Vagina (tissue), 2 donors: ENCODE results near the gene UPF1. TPM values are rescaled to one million over a fixed set of nuclear protein-coding genes. Genes with fewer than 3 reads are reported as not detected.

Source experiments
- DNase-seq, 2 donors: peaks; one replicate each; pipeline ENCODE4 v3.0.0-alpha.2; 2017; ENCODE audit errors: extremely low spot score in 2 of 2
- H3K27ac ChIP-seq: fragments of 200-600 bp; sonication (generic); one replicate; pipeline ENCODE4 v1.5.1; 2019
- H3K27me3 ChIP-seq: fragments of 200-600 bp; sonication (generic); one replicate; pipeline ENCODE4 v1.5.1; 2019
- H3K36me3 ChIP-seq, 2 donors: fragments of 200-600 bp; sonication (generic); one replicate each; pipeline ENCODE4 v1.5.1; 2017 to 2019
- H3K4me1 ChIP-seq: fragments of 200-600 bp; sonication (generic); one replicate; pipeline ENCODE4 v1.5.1; 2019
- H3K4me3 ChIP-seq, 2 donors: fragments of 200-600 bp; sonication (generic); 1 replicate in 1 of 2; 2 replicates in 1 of 2; pipeline ENCODE4 v1.5.1; 2016 to 2019
- H3K9me3 ChIP-seq: fragments of 200-600 bp; sonication (generic); one replicate; pipeline ENCODE4 v1.5.1; 2019
- POLR2A ChIP-seq, 2 donors: fragments of 450-650 bp; IDR thresholded peaks; one replicate each; pipeline ENCODE4 v1.6.1; 2017; ENCODE audit warnings: antibody characterized with exemption in 2 of 2, mild to moderate bottlenecking in 2 of 2, moderate library complexity in 2 of 2
- POLR2AphosphoS5 ChIP-seq, 2 donors: sonication (generic); formaldehyde crosslinking; IDR thresholded peaks; one replicate each; pipeline ENCODE4 v1.9.0; 2017; ENCODE audit warnings: antibody characterized with exemption in 2 of 2, mild to moderate bottlenecking in 2 of 2, low read depth in 1 of 2; ENCODE audit not compliant: insufficient read depth in 1 of 2
- intact Hi-C: fragments of 100-400 bp; cut with DNase I; formaldehyde crosslinking; loops from one replicate; pipeline ENCODE4 v1.15.1; 2023
- total RNA-seq: library from RNA; depleted of rRNA; stranded (reverse); fragments of >200 nt; gene quantifications from one replicate; pipeline ENCODE4 v1.2.3, GENCODE V29; 2016
- TF ChIP-seq, protein P1 (sequence below), 3 experiments: fragments of 450-650 bp in 2 of 3; fragments of 200-600 bp in 1 of 3; sonication (generic) in 1 of 3; IDR thresholded peaks; one replicate each; pipeline ENCODE4 v1.5.1; 2017 to 2019; ENCODE audit warnings: antibody characterized with exemption in 3 of 3, mild to moderate bottlenecking in 2 of 3, moderate library complexity in 2 of 3

Gene UPF1
- total RNA-seq, 1 donor from 2014 or later, result 77.8 TPM

DNA sequence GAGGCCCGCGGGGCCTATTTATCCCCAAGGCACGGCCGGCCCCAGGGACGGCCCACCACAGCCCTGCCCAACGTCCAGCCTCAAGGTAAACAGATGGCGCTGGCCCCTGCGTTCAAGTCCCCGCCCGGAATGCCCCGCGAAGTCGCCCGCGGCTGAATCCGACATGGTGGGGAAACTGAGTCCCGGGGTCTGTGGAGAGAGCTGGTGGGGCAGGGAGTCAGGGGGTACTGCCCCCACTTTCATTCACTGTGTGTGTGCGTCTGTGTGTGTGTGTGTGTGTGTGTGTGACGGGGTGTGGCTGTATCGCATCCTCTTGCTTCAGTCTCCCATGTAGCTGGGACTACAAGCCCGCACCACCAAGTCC lies 40.5 kb upstream of the UPF1 start:
- Histone ChIP-seq H3K36me3 (no peaks in the 10 kb centered on the region), H3K4me1 (peaks cover 47% of the 10 kb centered on the region), H3K4me3 (peak overlapping the region in 1 of 2 donors; percentile 25), H3K27ac (no peak overlapping the region), H3K27me3 (peaks cover 15% of the 10 kb centered on the region), H3K9me3 (no peaks in the 10 kb centered on the region)
- no peak for TF ChIP-seq POLR2AphosphoS5 (IDR thresholded peaks at IDR 0.05; ENCODE audit: insufficient read depth in 1 of 2, low read depth in 1 of 2)
- intact Hi-C loops, result no loop called here
- DNase-seq, result no peak

DNA sequence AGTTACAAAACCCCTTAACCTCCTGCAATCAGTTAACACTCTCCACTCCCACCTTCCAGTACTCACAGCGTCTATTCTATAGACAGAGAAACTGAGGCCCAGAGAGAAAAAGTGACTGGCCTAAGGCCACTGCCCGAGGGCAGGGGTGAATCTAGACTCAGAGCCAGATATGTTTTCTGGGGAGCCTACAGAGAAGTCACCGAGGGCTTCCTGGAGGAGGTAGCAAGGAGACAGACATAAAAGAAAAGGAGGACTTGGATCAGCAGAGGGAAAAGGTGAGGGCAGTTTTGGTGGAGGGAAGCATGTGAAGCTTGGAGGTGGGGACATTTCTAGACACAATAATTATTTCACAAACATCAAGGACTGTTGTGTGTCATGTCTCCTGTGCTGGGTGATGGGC lies 39.1 kb upstream of the UPF1 start:
- DNase-seq, result no peak
- no peak for TF ChIP-seq POLR2A (IDR thresholded peaks at IDR 0.05)
- TF ChIP-seq, protein P1, sequence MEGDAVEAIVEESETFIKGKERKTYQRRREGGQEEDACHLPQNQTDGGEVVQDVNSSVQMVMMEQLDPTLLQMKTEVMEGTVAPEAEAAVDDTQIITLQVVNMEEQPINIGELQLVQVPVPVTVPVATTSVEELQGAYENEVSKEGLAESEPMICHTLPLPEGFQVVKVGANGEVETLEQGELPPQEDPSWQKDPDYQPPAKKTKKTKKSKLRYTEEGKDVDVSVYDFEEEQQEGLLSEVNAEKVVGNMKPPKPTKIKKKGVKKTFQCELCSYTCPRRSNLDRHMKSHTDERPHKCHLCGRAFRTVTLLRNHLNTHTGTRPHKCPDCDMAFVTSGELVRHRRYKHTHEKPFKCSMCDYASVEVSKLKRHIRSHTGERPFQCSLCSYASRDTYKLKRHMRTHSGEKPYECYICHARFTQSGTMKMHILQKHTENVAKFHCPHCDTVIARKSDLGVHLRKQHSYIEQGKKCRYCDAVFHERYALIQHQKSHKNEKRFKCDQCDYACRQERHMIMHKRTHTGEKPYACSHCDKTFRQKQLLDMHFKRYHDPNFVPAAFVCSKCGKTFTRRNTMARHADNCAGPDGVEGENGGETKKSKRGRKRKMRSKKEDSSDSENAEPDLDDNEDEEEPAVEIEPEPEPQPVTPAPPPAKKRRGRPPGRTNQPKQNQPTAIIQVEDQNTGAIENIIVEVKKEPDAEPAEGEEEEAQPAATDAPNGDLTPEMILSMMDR (IDR thresholded peaks at IDR 0.05), result no peak
- TF ChIP-seq POLR2AphosphoS5 (IDR thresholded peaks at IDR 0.05; ENCODE audit: insufficient read depth in 1 of 2, low read depth in 1 of 2), result no peak
- peaks cover 15% of the 10 kb centered on the region for H3K27me3 ChIP-seq
- H3K9me3 ChIP-seq, result no peaks in the 10 kb centered on the region
- H3K36me3 ChIP-seq, result no peaks in the 10 kb centered on the region
- no peak overlapping the region for H3K27ac ChIP-seq
- H3K4me1 ChIP-seq, result peaks cover 44% of the 10 kb centered on the region
- intact Hi-C loops, result no loop called here
- no peak overlapping the region for H3K4me3 ChIP-seq

DNA sequence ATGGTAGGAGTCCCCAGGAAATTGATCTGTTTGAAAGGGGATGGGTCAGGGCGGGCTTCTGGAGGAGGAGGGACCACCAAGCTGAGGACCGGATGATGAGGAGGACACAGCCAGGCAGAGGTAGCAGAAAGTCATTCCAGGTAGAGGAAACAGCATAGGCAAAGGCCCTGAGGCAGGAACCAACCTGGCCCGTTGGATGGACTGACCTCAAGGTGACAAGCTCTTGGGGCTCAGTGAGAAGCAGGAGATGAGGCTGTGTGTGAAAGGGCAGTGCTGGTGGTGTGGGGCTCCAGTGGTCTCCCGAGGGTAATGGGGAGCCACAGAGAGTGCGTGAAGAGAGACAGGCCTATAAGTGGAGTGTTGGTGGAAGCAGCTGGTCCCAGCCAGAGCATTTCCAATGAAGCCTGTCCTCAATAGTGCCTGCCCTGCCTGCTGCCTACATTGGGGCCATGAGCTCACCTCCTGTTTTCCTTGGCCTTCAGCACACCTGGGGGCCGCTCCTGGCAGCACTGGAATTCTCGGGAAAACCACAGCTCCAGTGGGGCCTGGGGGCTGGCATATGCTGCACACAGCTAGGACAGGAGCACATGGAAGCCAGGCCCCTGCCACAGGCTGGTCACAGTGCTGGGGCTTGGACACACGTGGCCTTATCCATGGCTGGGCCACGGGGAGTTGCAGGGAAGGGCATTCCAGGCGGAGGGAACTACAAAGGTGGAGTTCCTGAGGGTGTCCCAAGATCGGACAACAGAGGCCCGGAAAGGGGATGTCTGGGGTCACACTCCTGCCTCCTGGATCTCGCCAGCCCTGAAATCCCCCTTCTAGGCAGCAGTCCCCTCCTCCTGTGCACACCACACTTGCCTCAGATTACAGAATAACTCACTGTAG lies 38.4 kb upstream of the UPF1 start:
- H3K27ac ChIP-seq, result no peak overlapping the region
- peaks cover 12% of the 10 kb centered on the region for H3K27me3 ChIP-seq
- peaks cover 36% of the 10 kb centered on the region for H3K4me1 ChIP-seq
- no peaks in the 10 kb centered on the region for H3K9me3 ChIP-seq
- no peak for TF ChIP-seq POLR2AphosphoS5 (IDR thresholded peaks at IDR 0.05; ENCODE audit: insufficient read depth in 1 of 2, low read depth in 1 of 2)
- TF ChIP-seq, protein P1 (IDR thresholded peaks at IDR 0.05), result no peak
- TF ChIP-seq POLR2A (IDR thresholded peaks at IDR 0.05), result no peak
- DNase-seq, result no peak
- H3K36me3 ChIP-seq, result no peaks in the 10 kb centered on the region
- intact Hi-C loops, result no loop called here
- H3K4me3 ChIP-seq, result no peak overlapping the region

DNA sequence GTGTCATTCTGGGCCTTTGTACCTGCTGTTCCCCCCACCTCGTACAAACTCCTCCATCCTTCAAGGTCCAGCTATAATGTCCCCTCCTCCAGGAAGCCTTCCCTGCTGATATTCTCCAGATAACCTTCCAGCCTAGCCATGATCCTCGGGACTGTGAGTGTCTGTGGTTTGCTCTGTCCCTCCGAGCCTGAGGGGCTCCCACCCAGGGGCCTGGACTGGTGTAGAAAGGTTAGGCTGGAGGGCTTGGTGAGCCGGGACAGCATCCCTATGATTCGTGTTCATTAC lies 37.8 kb upstream of the UPF1 start:
- Histone ChIP-seq H3K9me3 (no peaks in the 10 kb centered on the region), H3K27ac (no peak overlapping the region), H3K4me3 (no peak overlapping the region), H3K36me3 (no peaks in the 10 kb centered on the region), H3K27me3 (peaks cover 6% of the 10 kb centered on the region), H3K4me1 (peaks cover 30% of the 10 kb centered on the region)
- DNase-seq, result no peak
- intact Hi-C loops, result no loop called here
- no peak for TF ChIP-seq POLR2AphosphoS5 (IDR thresholded peaks at IDR 0.05; ENCODE audit: insufficient read depth in 1 of 2, low read depth in 1 of 2)
- TF ChIP-seq POLR2A (IDR thresholded peaks at IDR 0.05), result no peak
- TF ChIP-seq, protein P1 (IDR thresholded peaks at IDR 0.05), result no peak

DNA sequence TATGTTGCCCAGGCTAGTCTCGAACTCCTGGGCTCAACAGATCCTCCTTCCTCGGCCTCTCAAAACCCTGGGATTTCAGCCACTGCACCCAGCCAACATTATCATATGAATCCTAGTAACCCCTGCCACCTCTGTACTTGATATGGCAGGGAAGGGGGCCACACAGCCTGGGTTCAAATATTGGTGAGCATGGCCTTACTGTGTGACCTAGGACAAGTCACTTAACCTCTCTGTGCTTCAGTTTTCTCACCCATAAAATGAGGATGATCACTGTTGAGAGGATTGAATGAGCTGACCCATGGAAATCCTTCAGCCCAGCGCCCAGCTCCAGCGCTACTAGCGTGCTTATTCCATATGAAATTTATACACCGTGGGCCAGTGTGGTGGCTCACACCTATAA lies 37.1 kb upstream of the UPF1 start:
- Histone ChIP-seq H3K27ac (no peak overlapping the region), H3K4me1 (peaks cover 23% of the 10 kb centered on the region), H3K27me3 (no peaks in the 10 kb centered on the region), H3K9me3 (no peaks in the 10 kb centered on the region), H3K36me3 (no peaks in the 10 kb centered on the region), H3K4me3 (no peak overlapping the region)
- TF ChIP-seq, protein P1 (IDR thresholded peaks at IDR 0.05), result no peak
- TF ChIP-seq POLR2A (IDR thresholded peaks at IDR 0.05) (no peak), POLR2AphosphoS5 (IDR thresholded peaks at IDR 0.05; ENCODE audit: insufficient read depth in 1 of 2, low read depth in 1 of 2) (no peak)
- intact Hi-C loops, result no loop called here
- DNase-seq, result no peak
